ENCODE data around the gene SAMD1.

The SAMD1 gene

DNA sequence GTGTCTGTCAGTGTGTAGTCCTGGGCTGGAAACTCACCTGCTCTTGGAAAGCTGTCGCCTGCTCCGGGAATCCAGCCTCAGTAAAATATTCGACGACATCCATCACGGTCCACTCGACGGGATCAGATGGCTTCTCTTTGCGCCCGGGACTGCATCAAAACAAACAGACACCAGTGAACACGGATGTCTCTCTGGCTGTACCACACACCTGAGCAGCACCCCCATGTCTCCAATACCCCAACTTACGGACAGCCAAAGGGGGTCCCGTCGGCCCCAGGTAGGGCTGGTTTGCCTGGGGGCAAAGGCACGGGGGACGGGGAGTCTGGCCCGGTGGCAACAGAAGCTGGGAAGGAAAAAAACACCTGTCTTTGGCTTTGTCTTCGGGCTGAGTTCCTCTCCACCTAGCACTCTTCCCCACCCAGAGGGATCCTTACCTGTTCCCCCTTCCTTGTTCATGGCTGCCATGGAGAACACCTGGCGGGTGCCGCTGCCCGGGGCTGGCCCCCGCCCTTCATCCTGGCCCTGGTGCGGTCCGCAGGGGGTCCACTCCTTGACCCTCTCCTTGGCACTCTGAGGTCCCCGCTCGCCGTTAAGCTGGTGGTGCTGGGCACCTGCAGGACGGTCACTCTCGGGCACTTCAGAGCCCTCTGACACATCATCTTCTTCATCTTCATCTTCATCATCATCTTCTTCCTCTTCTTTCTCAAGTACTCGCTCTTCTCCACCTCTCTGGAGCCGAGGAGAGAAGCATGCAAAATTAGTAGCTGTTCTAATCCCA is 1.7 kb downstream of the SAMD1 start:
- DNase-seq = no peak

- no peak for DNase-seq
Measured at GRCh38 chr19:14086098-14086497, 4.5 kb downstream of the SAMD1 start.

GRCh38 chr19:14085309-14085995 is 5.1 kb downstream of the SAMD1 start, which contains the start of gene C19orf67:
Gene C19orf67 (minus strand): TSS chr19:14085783. CDS start chr19:14085627, 156 bp downstream.
- no peak for DNase-seq

- no peak for DNase-seq
Measured at GRCh38 chr19:14082675-14082960, 7.9 kb downstream of the SAMD1 start.

GRCh38 chr19:14081797-14082674 is 8.5 kb downstream of the SAMD1 start:
- DNase-seq = peak; percentile 73

DNA sequence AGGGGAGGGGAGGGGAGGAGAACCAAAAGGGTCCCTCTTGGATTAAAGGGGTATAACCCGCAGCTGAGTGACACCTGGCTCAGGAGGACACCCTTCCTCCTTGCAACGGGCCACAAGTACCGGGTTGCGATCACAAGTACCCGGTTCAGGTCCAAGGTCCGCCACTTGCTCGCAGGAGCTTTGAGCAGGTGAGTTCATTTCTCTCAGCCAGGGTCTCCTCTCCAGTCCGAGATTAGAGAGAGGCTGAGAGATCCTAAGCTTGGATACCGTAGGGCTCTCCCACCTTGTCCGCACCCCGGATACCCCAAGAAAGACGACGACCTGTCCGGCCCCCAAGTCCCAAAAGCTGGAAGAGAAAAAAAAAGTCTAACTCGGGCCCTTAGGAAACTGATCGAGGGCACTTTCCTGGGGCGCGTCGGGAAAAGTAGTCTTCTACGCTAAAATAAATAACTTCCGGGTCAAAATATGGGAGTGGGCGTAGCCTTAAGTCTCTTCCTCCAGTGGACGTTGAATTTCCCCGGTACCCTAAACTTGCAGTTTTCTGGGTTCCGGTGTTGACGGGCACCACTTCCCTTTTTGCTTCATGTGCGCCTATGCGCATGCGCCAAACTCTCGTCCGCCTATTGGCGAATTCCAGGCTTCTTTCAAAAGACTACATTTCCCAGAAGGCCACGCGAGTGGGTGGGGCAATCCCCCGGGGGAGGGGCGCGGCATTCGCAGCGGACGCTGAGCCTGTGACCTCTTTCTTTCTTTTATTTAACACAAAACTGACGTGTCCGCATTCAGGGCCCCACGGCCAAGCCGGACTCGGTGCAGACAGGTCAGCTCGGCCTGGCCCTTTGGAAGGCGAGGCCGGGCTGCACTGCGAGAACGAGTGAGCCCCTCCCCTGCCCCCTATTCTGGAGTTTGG is 9.4 kb downstream of the SAMD1 start:
- peak; percentile 100 for DNase-seq

DNA sequence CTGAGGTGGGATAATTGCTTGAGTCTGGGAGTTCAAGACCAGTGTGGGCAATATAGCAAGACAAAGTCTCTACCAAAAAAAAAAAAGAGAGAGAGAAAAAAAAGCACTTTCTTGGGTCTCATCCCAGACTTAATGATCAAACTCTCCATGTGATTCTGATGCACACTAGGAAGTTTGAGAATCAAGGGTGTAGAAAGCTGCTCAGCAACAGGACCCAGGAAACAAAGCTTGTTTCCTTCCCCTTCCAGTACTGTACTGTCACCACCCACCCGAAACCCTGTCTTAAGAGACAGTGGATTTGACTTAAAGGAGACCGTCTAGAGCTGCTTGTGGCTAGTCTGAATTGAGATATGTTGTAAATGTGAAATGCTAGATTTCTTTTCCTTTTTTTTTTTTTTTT is 12.1 kb downstream of the SAMD1 start:
- DNase-seq = no peak

DNA sequence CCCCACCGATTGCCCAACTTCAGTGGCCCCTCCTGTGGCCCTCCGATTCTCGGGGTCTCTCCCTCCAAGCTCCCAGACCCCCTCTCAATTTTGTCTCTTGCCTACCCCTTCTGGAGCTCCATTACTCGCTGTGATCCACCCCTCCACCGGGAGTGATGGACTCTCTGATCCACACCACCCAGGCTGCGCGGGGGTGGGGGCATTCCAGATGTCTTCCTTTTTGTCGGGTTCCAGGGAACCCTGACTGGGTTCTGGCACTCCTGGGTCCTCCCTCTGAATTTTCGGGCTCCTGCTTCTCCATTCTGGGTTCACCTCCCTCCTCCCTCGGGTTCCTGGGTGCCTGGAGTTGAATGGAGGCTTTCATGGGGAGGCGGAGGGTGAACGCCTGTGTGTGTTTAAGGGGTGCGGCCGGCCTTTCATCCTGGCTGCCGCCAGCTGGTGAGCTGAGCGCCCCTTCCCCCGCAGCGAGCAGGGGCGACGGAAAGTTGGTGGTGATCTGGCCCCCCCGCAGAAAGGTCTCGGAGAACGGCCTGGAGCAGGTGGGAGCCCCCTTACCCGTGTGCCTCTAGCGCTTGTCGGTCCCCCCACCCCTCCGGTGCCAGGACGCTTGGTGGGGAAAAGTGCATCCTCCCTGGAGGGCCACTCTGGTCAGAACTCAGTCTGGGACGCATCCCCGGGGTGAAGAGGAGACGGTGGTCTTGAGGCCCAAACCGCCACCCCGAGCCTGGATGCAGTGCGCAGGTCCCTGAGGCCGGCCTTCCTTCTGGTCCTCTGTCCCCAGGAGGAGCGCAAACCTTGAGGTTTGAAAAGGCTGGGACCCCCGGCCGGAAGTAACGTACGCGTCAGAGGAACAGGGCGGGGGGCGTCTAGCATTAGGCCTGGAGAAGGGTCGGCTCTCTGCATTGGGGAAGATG is 16.4 kb downstream of the SAMD1 start:
- DNase-seq = no peak

GRCh38 chr19:14073261-14073924 is 17.2 kb downstream of the SAMD1 start:
- DNase-seq = peak; percentile 89

GRCh38 chr19:14072535-14073260 is 17.9 kb downstream of the SAMD1 start, which contains the start of gene MISP3:
Gene MISP3 (plus strand): TSS chr19:14072786. CDS start chr19:14073310, 524 bp downstream.
- peak; percentile 69 for DNase-seq

DNA sequence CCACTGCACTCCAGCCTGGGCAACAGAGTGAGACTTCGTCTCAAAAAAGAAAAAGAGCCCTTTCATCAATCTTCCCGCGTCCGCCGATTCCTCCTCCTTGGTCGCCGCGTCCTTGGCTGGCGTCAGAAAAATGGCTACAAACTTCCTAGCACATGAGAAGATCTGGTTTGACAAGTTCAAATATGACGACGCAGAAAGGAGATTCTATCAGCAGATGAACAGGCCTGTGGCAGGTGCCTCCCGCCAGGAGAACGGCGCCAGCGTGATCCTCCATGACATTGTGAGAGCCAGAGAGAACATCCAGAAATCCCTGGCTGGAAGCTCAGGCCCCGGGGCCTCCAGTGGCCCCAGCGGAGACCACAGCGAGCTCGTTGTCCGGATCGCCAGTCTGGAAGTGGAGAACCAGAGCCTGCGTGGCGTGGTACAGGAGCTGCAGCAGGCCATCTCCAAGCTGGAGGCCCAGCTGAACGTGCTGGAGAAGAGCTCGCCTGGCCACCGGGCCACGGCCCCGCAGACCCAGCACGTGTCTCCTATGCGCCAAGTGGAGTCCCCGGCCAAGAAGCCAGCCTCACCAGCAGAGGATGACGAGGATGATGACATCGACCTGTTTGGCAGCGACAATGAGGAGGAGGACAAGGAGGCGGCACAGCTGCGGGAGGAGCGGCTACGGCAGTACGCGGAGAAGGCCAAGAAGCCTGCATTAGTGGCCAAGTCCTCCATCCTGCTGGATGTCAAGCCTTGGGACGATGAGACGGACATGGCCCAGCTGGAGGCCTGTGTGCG is 20.1 kb downstream of the SAMD1 start:
- DNase-seq = no peak

DNA sequence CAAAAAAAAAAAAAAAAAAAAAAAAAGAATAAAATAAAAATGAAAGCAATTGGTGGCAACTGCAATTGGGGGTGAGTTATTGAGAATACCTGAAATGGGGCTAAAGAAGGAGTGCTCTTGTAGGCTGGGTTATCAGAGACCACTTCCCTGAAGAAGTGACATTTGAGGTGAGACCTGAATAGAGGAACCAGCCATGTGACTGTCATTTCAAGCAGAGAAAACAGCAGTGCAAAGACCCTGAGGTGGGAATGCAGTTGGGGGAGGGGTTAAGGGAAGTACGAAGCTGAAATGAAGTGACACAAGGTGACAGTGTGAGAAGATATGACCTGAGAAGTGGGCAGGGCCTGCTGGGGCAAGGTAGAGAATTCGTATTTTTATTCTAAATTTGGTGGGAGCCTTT is 24.4 kb downstream of the SAMD1 start:
- no peak for DNase-seq

GRCh38 chr19:14063105-14063504 is 27.4 kb downstream of the SAMD1 start:
- no peak for DNase-seq

DNA sequence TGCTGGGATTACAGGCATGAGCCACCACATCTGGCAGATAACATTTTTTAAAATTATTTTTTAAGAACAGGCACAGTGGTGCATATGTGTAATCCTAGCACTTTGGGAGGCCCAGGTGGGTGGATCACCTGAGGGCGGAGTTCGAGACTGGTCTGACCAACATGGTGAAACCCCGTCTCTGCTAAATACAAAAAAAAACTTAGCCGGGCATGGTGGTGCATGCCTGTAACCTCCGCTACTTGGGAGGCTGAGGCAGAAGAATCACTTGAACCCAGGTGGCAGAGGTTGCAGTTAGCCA is 28.0 kb downstream of the SAMD1 start:
- DNase-seq = no peak

GRCh38 chr19:14061751-14062557 is 28.6 kb downstream of the SAMD1 start, which contains the start of gene PALM3:
Gene PALM3 (minus strand): TSS chr19:14062076. CDS start chr19:14061980, 96 bp downstream.
- DNase-seq = no peak

DNA sequence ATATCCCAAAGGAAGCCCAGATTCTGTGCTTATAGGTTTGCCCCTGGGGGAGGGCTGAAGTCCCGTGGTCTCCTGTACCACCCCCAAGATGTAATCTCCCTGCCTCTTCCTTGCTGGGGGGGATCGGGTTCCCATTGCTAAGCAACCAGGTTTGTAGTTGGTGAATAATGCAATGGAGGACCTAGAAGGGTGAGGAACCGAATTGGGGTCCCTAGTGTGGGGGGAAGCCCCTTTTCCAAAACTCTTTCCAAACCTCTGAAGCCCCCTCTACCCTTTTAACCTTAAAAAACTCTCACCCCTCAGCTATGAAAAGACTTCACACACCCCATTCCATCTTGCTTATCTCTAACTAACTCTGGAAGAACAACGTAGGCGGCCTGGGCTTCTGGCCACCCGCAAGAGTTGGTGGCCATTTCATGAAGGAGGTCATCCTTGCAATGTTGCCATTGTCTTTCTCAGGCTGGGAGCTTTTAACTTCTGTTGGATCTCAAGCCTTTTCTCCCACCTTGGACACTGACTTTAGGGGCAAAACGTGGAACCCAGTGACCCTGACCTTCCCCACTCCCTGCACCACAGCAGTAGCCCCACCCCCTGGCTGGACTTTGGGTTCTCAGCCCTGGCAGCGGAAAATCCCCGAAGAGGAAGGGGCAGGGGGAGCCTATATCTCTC is 29.3 kb downstream of the SAMD1 start:
- DNase-seq = no peak

DNA sequence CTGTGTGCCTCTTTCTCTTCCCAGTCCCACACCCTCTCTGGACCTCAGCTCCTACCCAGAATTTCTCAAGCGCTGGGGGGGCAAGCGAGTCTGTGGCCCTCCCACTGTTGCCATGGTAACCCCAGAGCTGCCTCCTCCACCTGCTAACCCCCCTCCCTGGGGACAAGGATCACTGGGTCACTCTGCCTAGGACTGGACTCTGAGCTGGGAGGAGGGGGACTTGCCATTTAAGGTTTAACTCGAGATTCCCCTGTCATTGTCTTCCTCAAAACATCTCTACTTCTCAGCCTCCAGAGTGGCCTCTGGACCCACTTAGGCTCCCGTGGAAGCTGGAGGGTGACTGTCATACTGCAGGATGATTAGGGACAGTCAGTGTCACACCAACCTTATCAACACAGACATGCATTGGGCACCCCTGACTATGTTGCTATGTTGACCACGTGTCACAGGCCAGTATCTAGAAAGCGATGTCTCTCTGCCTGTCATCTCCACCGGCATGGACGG is 30.8 kb downstream of the SAMD1 start:
- no peak for DNase-seq

- peak; percentile 78 for DNase-seq
Measured at GRCh38 chr19:14059093-14059480, 31.5 kb downstream of the SAMD1 start.
